Fibroblast of pulmonary artery (primary cell): ENCODE data around the gene PKD2.

Source experiments
- DNase-seq: peaks from one replicate; pipeline ENCODE4 v3.0.0-alpha.2; 2010; ENCODE audit warnings: low read depth
- H3K4me3 ChIP-seq: replicated peaks from 2 replicates; pipeline ENCODE4 v1.5.1; 2011; ENCODE audit warnings: low read depth, mild to moderate bottlenecking, control low read depth, low read length, moderate library complexity
- CTCF ChIP-seq: IDR thresholded peaks from 2 replicates; pipeline ENCODE4 v1.5.1; 2011; ENCODE audit warnings: mild to moderate bottlenecking, control low read depth, low read length, inconsistent platforms; ENCODE audit errors: missing control alignments

PKD2 gene

GRCh38 chr4:88035292-88035691 is 27.9 kb downstream of the PKD2 start:
- TF ChIP-seq CTCF = no peak
- H3K4me3 ChIP-seq = no peak overlapping the region
- no peak for DNase-seq

GRCh38 chr4:88037447-88037846 is 30.0 kb downstream of the PKD2 start:
- no peak for TF ChIP-seq CTCF
- DNase-seq = no peak
- H3K4me3 ChIP-seq = no peak overlapping the region

GRCh38 chr4:88037936-88038335 is 30.5 kb downstream of the PKD2 start:
- DNase-seq = no peak
- H3K4me3 ChIP-seq = no peak overlapping the region
- no peak for TF ChIP-seq CTCF

GRCh38 chr4:88040707-88041106 is 33.3 kb downstream of the PKD2 start:
- no peak for TF ChIP-seq CTCF
- H3K4me3 ChIP-seq = no peak overlapping the region
- DNase-seq = no peak

GRCh38 chr4:88041626-88042025 is 34.2 kb downstream of the PKD2 start:
- DNase-seq = no peak
- TF ChIP-seq CTCF = no peak
- H3K4me3 ChIP-seq = no peak overlapping the region

GRCh38 chr4:88043001-88043400 is 35.6 kb downstream of the PKD2 start:
- TF ChIP-seq CTCF = no peak
- DNase-seq = peak; percentile 22
- H3K4me3 ChIP-seq = no peak overlapping the region

GRCh38 chr4:88043586-88044340 is 36.3 kb downstream of the PKD2 start:
- no peak for TF ChIP-seq CTCF
- H3K4me3 ChIP-seq = no peak overlapping the region
- no peak for DNase-seq
